GM21737 (cell line): Measurements from ENCODE around the gene LDB1.
A peak's percentile ranks its signal among the peaks of the same experiment; 100 is the strongest.

Source experiments
- ATAC-seq: cut with Tn5 transposase; IDR thresholded peaks from one replicate; pipeline ENCODE4 v1.9.1; 2021; ENCODE audit warnings: mild to moderate bottlenecking, moderate library complexity; ENCODE audit not compliant: unreplicated experiment

The LDB1 gene

DNA sequence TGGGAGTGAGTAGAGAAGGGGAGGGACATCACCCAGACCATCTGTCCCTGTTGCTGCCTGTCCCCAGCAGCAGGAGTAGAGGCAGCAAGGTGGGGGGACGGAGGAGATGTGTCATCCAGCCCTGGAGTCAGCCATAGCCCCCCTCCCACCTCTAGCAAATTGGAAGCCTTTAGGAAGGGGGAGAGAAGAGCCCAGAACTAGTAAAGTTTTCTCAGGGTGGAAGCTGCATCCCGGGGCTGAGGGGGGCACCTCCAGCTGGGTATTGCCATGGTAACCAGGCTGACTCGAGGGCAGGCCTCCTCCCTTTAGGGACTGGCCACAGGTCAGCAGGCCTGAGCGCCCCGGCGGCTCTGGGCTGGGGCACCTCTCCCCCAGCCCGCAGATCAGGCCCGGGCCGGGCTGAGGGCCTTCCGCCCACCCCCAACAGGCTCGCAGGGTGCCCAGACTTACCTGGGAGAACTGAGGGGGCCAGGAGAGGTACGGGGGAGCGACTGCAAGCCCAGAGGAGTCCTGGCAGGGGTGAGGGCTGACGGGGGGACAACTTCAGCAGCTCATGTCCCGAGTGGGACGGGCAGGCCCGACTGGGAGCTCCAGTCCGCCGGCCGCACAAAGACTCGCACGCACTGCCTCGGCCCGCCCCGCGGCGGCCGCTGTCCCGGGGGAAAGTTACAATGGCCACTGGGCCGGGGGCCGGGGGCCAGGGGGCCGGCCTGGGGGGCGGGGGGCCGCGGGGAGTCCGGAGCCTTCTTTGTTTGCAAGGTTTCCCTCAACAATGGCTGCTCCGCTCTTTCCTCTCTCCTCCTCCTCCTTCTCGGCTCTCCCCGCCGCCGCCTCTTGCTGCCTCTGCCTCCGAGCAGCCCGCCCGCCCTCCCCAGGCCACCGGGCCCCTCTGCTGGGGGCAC lies 6.0 kb downstream of the LDB1 start:
- peak; percentile 6 for ATAC-seq

GRCh38 chr10:102113261-102113955 lies 6.8 kb downstream of the LDB1 start:
- ATAC-seq: no peak

GRCh38 chr10:102112210-102112817 lies 7.9 kb downstream of the LDB1 start:
- no peak for ATAC-seq

DNA sequence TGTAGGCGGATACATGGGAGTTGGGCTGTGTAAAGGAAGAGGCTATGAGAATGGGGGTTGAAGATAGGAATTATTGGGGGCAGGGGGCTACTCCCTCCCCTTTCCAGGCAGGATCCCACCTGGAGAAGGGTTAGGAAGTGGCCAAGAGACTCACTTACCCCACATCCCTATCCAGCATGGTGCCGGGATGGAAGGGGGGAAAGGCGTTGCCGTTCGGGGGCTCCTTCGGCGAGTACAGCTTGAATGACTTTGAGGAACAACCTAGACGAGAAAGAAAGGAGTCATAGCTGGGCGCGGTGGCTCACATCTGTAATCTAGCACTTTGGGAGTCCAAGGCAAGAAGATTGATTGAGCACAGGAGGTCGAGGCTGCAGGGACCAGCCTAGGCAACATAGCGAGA lies 8.9 kb downstream of the LDB1 start:
- ATAC-seq: no peak

GRCh38 chr10:102109166-102110116 lies 10.7 kb downstream of the LDB1 start:
- no peak for ATAC-seq

- no peak for ATAC-seq
Measured at GRCh38 chr10:102106998-102107397, 13.2 kb downstream of the LDB1 start.

- ATAC-seq: no peak
Measured at GRCh38 chr10:102102421-102102820, 17.7 kb downstream of the LDB1 start.

GRCh38 chr10:102101152-102101551 lies 19.0 kb downstream of the LDB1 start:
- ATAC-seq: no peak

DNA sequence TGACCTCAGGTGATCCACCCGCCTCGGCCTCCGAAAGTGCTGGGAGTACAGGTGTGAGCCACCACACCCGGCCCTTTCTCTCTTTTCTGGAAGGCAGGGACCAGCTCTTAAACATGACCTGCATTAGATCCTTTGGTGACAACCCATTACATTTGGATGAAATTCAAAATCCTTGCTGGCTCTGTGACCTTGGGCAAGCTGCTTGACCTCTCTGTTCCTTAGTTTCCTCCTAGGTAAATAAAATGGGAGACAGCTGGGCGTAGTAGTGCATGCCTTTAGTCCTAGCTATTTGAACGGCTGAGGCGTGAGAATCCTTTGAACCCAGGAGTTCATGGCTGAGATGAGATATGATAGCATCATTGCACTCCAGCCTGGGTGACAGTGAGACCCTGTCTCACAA lies 23.7 kb downstream of the LDB1 start:
- ATAC-seq: no peak

DNA sequence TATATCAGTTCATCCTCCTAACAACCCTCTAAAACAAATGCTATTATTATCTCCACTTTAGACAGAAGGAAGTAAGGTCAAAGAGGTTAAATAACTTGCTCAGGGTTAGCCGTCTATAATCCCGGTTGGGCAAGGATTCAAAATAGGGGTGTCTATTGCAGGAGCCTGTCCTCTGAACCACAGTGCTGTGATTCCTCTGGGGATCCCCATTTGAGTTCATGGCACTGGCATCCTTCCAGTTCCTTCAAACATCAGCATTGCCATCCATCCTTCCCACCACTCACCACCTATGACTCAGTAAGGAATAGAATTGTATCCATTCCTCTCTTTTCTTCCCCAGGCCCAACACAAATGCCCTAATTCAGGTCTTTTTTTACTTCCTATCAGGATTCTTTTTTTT lies 29.4 kb downstream of the LDB1 start:
- no peak for ATAC-seq

DNA sequence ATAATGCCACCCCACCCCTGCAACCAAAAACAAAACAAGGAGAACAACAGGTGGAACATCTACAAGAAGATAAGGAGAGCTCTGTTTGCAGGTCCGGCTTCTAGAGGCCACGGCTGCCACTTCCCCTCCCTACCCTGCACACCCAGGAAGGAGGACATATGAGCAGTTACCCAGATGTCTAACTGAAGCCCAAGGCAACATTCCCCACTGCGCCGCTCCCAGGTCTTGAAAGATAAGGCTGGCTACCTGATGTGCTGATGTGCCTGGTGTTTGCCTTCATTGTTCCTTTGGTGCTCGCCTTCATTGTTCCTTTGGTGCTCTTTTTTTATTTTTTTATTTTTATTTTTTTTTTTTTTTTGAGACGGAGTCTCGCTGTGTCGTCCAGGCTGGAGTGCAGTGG lies 34.0 kb downstream of the LDB1 start:
- no peak for ATAC-seq

DNA sequence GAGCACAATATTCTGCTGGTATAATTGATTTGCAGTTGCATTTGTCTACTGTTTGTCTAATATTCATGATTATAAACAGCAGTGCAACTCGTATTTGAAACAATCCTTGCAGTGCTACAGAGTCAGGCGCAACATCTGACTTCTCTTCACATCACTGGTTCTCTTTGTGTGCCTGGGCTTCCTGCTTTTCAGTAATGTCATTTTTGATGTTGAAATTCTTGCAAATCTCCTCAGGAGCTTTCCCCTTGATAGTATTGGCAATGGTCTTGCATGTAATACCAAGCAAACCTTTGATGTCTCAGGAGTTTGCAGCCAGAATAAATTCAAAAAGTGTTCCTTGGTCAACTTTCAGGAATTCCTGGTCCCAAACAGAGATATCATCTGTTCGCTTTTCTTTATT lies 34.8 kb downstream of the LDB1 start:
- ATAC-seq: no peak

- ATAC-seq: no peak
Measured at GRCh38 chr10:102083541-102083940, 36.6 kb downstream of the LDB1 start.

- ATAC-seq: no peak
Measured at GRCh38 chr10:102072673-102073527, 47.3 kb downstream of the LDB1 start.

DNA sequence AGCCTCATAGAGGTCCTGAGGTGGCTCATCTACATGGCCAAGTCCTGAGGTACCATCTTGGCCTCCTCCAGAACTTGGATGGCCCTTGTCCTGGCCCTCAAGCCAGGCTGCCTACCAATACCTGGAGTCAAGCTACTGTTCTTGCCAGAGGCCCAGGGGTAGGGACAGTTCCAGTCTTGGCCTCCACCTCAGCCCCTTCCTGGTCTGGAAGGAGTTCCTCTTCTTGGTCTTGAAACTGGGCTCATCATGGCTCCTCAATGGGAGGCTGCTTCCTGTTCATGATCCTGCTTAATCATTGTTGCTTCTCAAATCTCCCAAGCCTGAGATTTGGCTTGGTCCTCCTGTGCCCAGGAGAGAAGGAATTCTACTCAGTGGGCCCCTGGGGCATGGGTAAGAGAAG lies 51.1 kb downstream of the LDB1 start:
- no peak for ATAC-seq

GRCh38 chr10:102068216-102068615 lies 52.0 kb downstream of the LDB1 start:
- no peak for ATAC-seq

- ATAC-seq: no peak
Measured at GRCh38 chr10:102067091-102067916, 52.9 kb downstream of the LDB1 start.

DNA sequence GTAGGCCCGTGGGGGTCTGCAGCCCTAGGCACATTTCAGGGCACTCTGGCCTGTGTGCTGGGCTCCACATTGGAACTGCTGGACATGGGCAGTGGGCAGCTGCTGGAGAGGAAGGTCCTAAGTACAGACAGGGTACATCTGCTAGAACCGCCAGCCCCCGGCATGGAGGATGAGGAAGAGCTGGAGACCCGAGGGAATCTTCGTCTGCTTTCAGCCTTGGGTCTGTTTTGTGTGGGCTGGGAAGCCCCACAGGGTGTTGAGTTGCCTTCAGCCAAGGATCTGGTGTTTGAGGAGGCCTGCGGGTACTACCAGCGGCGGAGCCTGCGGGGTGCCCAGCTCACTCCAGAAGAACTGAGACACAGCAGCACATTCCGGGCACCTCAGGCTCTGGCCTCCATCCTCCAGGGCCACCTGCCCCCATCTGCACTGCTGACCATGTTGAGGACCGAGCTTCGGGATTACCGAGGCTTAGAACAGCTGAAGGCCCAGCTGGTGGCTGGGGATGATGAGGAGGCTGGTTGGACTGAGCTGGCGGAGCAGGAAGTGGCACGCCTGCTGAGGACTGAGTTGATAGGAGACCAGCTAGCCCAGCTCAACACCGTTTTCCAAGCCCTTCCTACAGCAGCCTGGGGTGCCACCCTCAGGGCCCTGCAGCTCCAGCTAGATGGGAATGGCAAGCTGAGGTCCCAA lies 53.6 kb downstream of the LDB1 start:
- ATAC-seq: no peak
